ENCODE results near the gene ARID5B. TPM values are rescaled to one million over a fixed set of nuclear protein-coding genes. Genes with fewer than 3 reads are reported as not detected.

Gene ARID5B
- total RNA-seq, 1 experiment from 2014 or later = 168 TPM

GRCh38 chr10:61871487-61871886, 30.0 kb upstream of the ARID5B start:
- H3K4me1 ChIP-seq = peaks cover 30% of the 10 kb centered on the region
- POLR2A ChIA-PET = no interaction called here
- no peak overlapping the region for H3K4me3 ChIP-seq (ENCODE audit: low read depth, low read length)
- TF ChIP-seq, protein P1, sequence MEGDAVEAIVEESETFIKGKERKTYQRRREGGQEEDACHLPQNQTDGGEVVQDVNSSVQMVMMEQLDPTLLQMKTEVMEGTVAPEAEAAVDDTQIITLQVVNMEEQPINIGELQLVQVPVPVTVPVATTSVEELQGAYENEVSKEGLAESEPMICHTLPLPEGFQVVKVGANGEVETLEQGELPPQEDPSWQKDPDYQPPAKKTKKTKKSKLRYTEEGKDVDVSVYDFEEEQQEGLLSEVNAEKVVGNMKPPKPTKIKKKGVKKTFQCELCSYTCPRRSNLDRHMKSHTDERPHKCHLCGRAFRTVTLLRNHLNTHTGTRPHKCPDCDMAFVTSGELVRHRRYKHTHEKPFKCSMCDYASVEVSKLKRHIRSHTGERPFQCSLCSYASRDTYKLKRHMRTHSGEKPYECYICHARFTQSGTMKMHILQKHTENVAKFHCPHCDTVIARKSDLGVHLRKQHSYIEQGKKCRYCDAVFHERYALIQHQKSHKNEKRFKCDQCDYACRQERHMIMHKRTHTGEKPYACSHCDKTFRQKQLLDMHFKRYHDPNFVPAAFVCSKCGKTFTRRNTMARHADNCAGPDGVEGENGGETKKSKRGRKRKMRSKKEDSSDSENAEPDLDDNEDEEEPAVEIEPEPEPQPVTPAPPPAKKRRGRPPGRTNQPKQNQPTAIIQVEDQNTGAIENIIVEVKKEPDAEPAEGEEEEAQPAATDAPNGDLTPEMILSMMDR (IDR thresholded peaks at IDR 0.05; ENCODE audit: insufficient read depth in 1 of 2, low read depth in 1 of 2, low read length in 1 of 2, severe bottlenecking in 1 of 2, unreplicated experiment in 1 of 2) = no peak
- Mint-ChIP-seq H3K36me3 (ENCODE audit: insufficient read depth, unreplicated experiment) (peaks cover 8% of the 10 kb centered on the region), H3K27ac (ENCODE audit: unreplicated experiment) (no peak overlapping the region), H3K27me3 (ENCODE audit: insufficient read depth, unreplicated experiment) (no peaks in the 10 kb centered on the region), H3K4me3 (ENCODE audit: unreplicated experiment) (no peak overlapping the region), H3K4me1 (ENCODE audit: low read depth, unreplicated experiment) (peaks cover 27% of the 10 kb centered on the region), H3K9me3 (ENCODE audit: unreplicated experiment) (no peaks in the 10 kb centered on the region)
- H3K9me3 ChIP-seq = peaks cover 5% of the 10 kb centered on the region; the same call in 1 of the 2 replicates
- no TSS peak for BruUV-seq (replicated peaks)
- CTCF ChIA-PET = no interaction called here
- intact Hi-C loops (cut with micrococcal nuclease; ENCODE audit: unreplicated experiment) = no loop called here
- DNase-seq = no peak
- no peaks in the 10 kb centered on the region for H3K36me3 ChIP-seq (ENCODE audit: control insufficient read depth, insufficient read depth, low read length)
- no peaks in the 10 kb centered on the region for H3K27me3 ChIP-seq (replicated peaks; ENCODE audit: control insufficient read depth, insufficient read depth, low read length)

- no peaks in the 10 kb centered on the region for H3K27me3 ChIP-seq (replicated peaks; ENCODE audit: control insufficient read depth, insufficient read depth, low read length)
- POLR2A ChIA-PET = interaction anchor here (1.0 kb wide), 1 partner anchor 7 kb away, joined by 3 read pairs; no protein-coding TSS in a partner anchor
- no peaks in the 10 kb centered on the region for H3K27me3 Mint-ChIP-seq (ENCODE audit: insufficient read depth, unreplicated experiment)
- no peaks in the 10 kb centered on the region for H3K36me3 Mint-ChIP-seq (ENCODE audit: insufficient read depth, unreplicated experiment)
- TF ChIP-seq, protein P1 (IDR thresholded peaks at IDR 0.05; ENCODE audit: insufficient read depth in 1 of 2, low read depth in 1 of 2, low read length in 1 of 2, severe bottlenecking in 1 of 2, unreplicated experiment in 1 of 2) = no peak
- H3K9me3 ChIP-seq = no peaks in the 10 kb centered on the region
- CTCF ChIA-PET = no interaction called here
- peaks cover 19% of the 10 kb centered on the region for H3K4me1 Mint-ChIP-seq (ENCODE audit: low read depth, unreplicated experiment)
- H3K4me3 Mint-ChIP-seq (ENCODE audit: unreplicated experiment) = no peak overlapping the region
- no TSS peak for BruUV-seq (replicated peaks)
- H3K36me3 ChIP-seq (ENCODE audit: control insufficient read depth, insufficient read depth, low read length) = no peaks in the 10 kb centered on the region
- DNase-seq = no peak
- intact Hi-C loops (cut with micrococcal nuclease; ENCODE audit: unreplicated experiment) = loop anchor here (1.0 kb wide), 1 partner anchor 28 kb away; no protein-coding TSS in a partner anchor
- peaks cover 38% of the 10 kb centered on the region for H3K4me1 ChIP-seq
- no peak overlapping the region for H3K27ac Mint-ChIP-seq (ENCODE audit: unreplicated experiment)
- peaks cover 12% of the 10 kb centered on the region for H3K9me3 Mint-ChIP-seq (ENCODE audit: unreplicated experiment)
- H3K4me3 ChIP-seq (ENCODE audit: low read depth, low read length) = no peak overlapping the region
Observed at GRCh38 chr10:61877887-61878739, 23.4 kb upstream of the ARID5B start.

GRCh38 chr10:61878740-61879068, 22.8 kb upstream of the ARID5B start:
- no peaks in the 10 kb centered on the region for H3K9me3 ChIP-seq
- H3K36me3 ChIP-seq (ENCODE audit: control insufficient read depth, insufficient read depth, low read length) = no peaks in the 10 kb centered on the region
- TF ChIP-seq, protein P1 (IDR thresholded peaks at IDR 0.05; ENCODE audit: insufficient read depth in 1 of 2, low read depth in 1 of 2, low read length in 1 of 2, severe bottlenecking in 1 of 2, unreplicated experiment in 1 of 2) = no peak
- ChIA-PET POLR2A (no interaction called here), CTCF (no interaction called here)
- Mint-ChIP-seq H3K27me3 (ENCODE audit: insufficient read depth, unreplicated experiment) (no peaks in the 10 kb centered on the region), H3K27ac (ENCODE audit: unreplicated experiment) (no peak overlapping the region), H3K4me1 (ENCODE audit: low read depth, unreplicated experiment) (peaks cover 14% of the 10 kb centered on the region), H3K36me3 (ENCODE audit: insufficient read depth, unreplicated experiment) (no peaks in the 10 kb centered on the region), H3K9me3 (ENCODE audit: unreplicated experiment) (peaks cover 12% of the 10 kb centered on the region), H3K4me3 (ENCODE audit: unreplicated experiment) (no peak overlapping the region)
- peaks cover 34% of the 10 kb centered on the region for H3K4me1 ChIP-seq
- BruUV-seq (replicated peaks) = no TSS peak
- no peaks in the 10 kb centered on the region for H3K27me3 ChIP-seq (replicated peaks; ENCODE audit: control insufficient read depth, insufficient read depth, low read length)
- no peak overlapping the region for H3K4me3 ChIP-seq (ENCODE audit: low read depth, low read length)
- intact Hi-C loops (cut with micrococcal nuclease; ENCODE audit: unreplicated experiment) = no loop called here
- no peak for DNase-seq

Data from Caco-2 (cell line).